Ovary (tissue), 9 donors: ENCODE results near the gene TESK2. TPM values are rescaled to one million over a fixed set of nuclear protein-coding genes. Genes with fewer than 3 reads are reported as not detected.

Source experiments
- DNase-seq, 5 donors: peaks; one replicate each; pipeline ENCODE4 v3.0.0-alpha.2; 2019 to 2020
- H3K27ac ChIP-seq, 2 donors: fragments of 200-600 bp; one replicate each; pipeline versions ENCODE4 v1.5.1 to v1.8.0; 2019 to 2022
- H3K27me3 ChIP-seq: fragments of 200-600 bp; one replicate; pipeline ENCODE4 v1.8.0; 2022
- H3K36me3 ChIP-seq: fragments of 200-600 bp; sonication (generic); one replicate; pipeline ENCODE4 v1.5.1; 2019
- H3K4me1 ChIP-seq: one replicate; pipeline ENCODE4 v1.8.1; 2013; ENCODE audit warnings: mild to moderate bottlenecking, moderate library complexity; ENCODE audit not compliant: insufficient read depth
- H3K4me3 ChIP-seq: fragments of 200-600 bp; sonication (generic); one replicate; pipeline ENCODE4 v1.5.1; 2017
- H3K9me3 ChIP-seq, 2 donors: fragments of 200-600 bp in 1 of 2; sonication (generic) in 1 of 2; one replicate each; pipeline versions ENCODE4 v1.5.1 to v1.8.1; 2013 to 2019; ENCODE audit warnings: mild to moderate bottlenecking in 1 of 2, moderate library complexity in 1 of 2
- CTCF ChIP-seq, 3 donors: fragments of 450-650 bp in 2 of 3; fragments of 200-600 bp in 1 of 3; IDR thresholded peaks; one replicate each; pipeline versions ENCODE4 v1.5.1 to v1.8.0; 2016 to 2022; ENCODE audit warnings: antibody characterized with exemption in 3 of 3, mild to moderate bottlenecking in 1 of 3
- EP300 ChIP-seq: sonication (generic); formaldehyde crosslinking; IDR thresholded peaks from one replicate; pipeline ENCODE4 v1.6.1; 2017; ENCODE audit warnings: antibody characterized with exemption
- POLR2A ChIP-seq: fragments of 450-650 bp; IDR thresholded peaks from one replicate; pipeline ENCODE4 v1.6.1; 2017; ENCODE audit warnings: antibody characterized with exemption, mild to moderate bottlenecking, moderate library complexity
- WGBS, 3 donors: extraction: QIAGEN DNeasy Blood & Tissue Kit in 1 of 3; methylation state at CpG; one replicate each; pipeline versions ENCODE4 v1.1.5 to v1.1.7; 2013 to 2017; 5-methylcytosine and 5-hydroxymethylcytosine counted together
- intact Hi-C, 4 donors: fragments of 100-400 bp; cut with DNase I; formaldehyde crosslinking; loops; one replicate each; pipeline versions ENCODE4 v1.11.0 to v1.15.1; 2022 to 2023
- polyA plus RNA-seq, 2 donors: library from polyadenylated mRNA; stranded (reverse); fragments of 200-250 nt in 1 of 2; fragments of 350-450 nt in 1 of 2; fragmentation: Illumina TruSeq in 1 of 2; extraction: RNeasy Lipid Tissue Mini Kit (QIAGEN cat#74804) in 1 of 2; gene quantifications; one replicate each; pipeline ENCODE4 v1.2.3, GENCODE V29; 2013 to 2014
- total RNA-seq, 7 donors: library from RNA; depleted of rRNA in 2 of 7; stranded (reverse); fragments of >200 nt in 2 of 7; fragmentation: NEBNext Ultra II Directional in 3 of 7; extraction: Animal tissue kit (Norgen Biotek cat#: 25700) in 3 of 7; gene quantifications; one replicate each; pipeline versions ENCODE4 v1.1.0 to v1.2.4, GENCODE V29; 2016 to 2023
- donor health status: DM: no; HTN: no; CAD: no; lungs with moderate emphysema.
- donor health status: DM: no; HTN: no; CAD: no.
- donor health status: Bipolar disorder and iron deficiency.
- donor health status: DM: yes; HTN: yes; CAD: no.
- donor health status: DM: no; HTN: no; CAD: no.
- donor health status: DM: yes; HTN: yes; CAD: no.

TESK2 gene
- total and polyA plus RNA-seq, 9 donors: 6.7 to 12.5 (median 9.7) TPM

GRCh38 chr1:45410850-45411509 is 80.0 kb downstream of the TESK2 start:
- no peak for TF ChIP-seq EP300
- TF ChIP-seq POLR2A: no peak
- no peak for TF ChIP-seq CTCF (IDR thresholded peaks at IDR 0.05)
- Histone ChIP-seq H3K9me3 (no peaks in the 10 kb centered on the region), H3K4me3 (no peak overlapping the region), H3K27me3 (no peaks in the 10 kb centered on the region), H3K4me1 (no peaks in the 10 kb centered on the region), H3K27ac (no peak overlapping the region), H3K36me3 (no peaks in the 10 kb centered on the region)
- intact Hi-C loops: no loop called here
- WGBS, 3 donors: 84 to 92% (median 85%) methylated on average over 6 of the region's 6 CpGs
- no peak for DNase-seq

GRCh38 chr1:45409276-45409675 is 81.7 kb downstream of the TESK2 start:
- intact Hi-C loops: no loop called here
- no peak overlapping the region for H3K4me3 ChIP-seq
- TF ChIP-seq CTCF (IDR thresholded peaks at IDR 0.05): no peak
- no peak for TF ChIP-seq EP300
- no peak for TF ChIP-seq POLR2A
- H3K9me3 ChIP-seq: no peaks in the 10 kb centered on the region
- no peak for DNase-seq
- 71 to 93% (median 82%) methylated on average over 1 of the region's 1 CpG for WGBS, 3 donors
- no peak overlapping the region for H3K27ac ChIP-seq
- no peaks in the 10 kb centered on the region for H3K27me3 ChIP-seq
- no peaks in the 10 kb centered on the region for H3K36me3 ChIP-seq
- H3K4me1 ChIP-seq: no peaks in the 10 kb centered on the region

GRCh38 chr1:45407629-45408287 is 83.2 kb downstream of the TESK2 start:
- intact Hi-C loops: no loop called here

GRCh38 chr1:45405636-45406035 is 85.3 kb downstream of the TESK2 start:
- intact Hi-C loops: no loop called here
- Histone ChIP-seq H3K4me3 (no peak overlapping the region), H3K27ac (no peak overlapping the region), H3K9me3 (no peaks in the 10 kb centered on the region), H3K27me3 (no peaks in the 10 kb centered on the region), H3K4me1 (no peaks in the 10 kb centered on the region), H3K36me3 (no peaks in the 10 kb centered on the region)
- no peak for DNase-seq
- WGBS, 3 donors: 88 to 95% (median 92%) methylated on average over 2 of the region's 2 CpGs
- no peak for TF ChIP-seq CTCF (IDR thresholded peaks at IDR 0.05)
- TF ChIP-seq POLR2A: no peak
- TF ChIP-seq EP300: no peak

More at GRCh38 chr1:45407629-45408287, 83.2 kb downstream of the TESK2 start:
- 77 to 82% (median 78%) methylated on average over 4 of the region's 4 CpGs for WGBS, 3 donors
- Histone ChIP-seq H3K4me1 (no peaks in the 10 kb centered on the region), H3K27ac (no peak overlapping the region), H3K4me3 (no peak overlapping the region), H3K36me3 (no peaks in the 10 kb centered on the region), H3K27me3 (no peaks in the 10 kb centered on the region), H3K9me3 (no peaks in the 10 kb centered on the region)
- no peak for DNase-seq
- TF ChIP-seq POLR2A (no peak), EP300 (no peak), CTCF (IDR thresholded peaks at IDR 0.05) (no peak)
